Tibial nerve (tissue), 4 donors: ENCODE results near the gene RPL5.

Experiments
- EP300 ChIP-seq, 2 donors: sonication (generic); formaldehyde crosslinking; IDR thresholded peaks; one replicate each; pipeline ENCODE4 v1.6.1; 2017; ENCODE audit warnings: antibody characterized with exemption in 2 of 2, mild to moderate bottlenecking in 1 of 2
- POLR2A ChIP-seq, 2 donors: fragments of 450-650 bp; IDR thresholded peaks; one replicate each; pipeline ENCODE4 v1.6.1; 2017; ENCODE audit warnings: antibody characterized with exemption in 2 of 2, mild to moderate bottlenecking in 2 of 2, moderate library complexity in 2 of 2
- TF ChIP-seq, protein P1 (sequence below), 5 experiments: fragments of 200-600 bp in 3 of 5; fragments of 450-650 bp in 2 of 5; sonication (generic) in 3 of 5; IDR thresholded peaks; one replicate each; pipeline ENCODE4 v1.5.1; 2016 to 2019; ENCODE audit warnings: antibody characterized with exemption in 5 of 5, mild to moderate bottlenecking in 3 of 5, moderate library complexity in 2 of 5

DNA sequence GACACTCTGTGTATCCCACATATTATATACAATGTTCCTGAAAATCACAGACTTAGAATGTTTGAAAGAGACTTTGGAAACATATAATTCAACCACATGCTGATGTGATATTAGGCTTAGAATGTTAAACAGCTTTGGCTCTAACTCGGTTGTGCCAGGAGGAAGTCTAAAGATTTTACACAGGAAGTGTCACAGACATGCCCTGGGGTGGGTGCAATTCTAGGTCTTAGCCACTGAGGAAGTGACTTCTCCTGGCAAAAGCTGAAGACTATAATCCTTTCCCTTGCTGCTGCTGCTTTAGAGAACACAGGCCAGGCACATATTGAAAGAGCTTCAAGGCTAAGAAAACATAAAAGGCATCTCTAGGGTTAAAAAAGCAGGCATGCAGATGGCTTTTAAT lies 51.0 kb downstream of the RPL5 start:
- TF ChIP-seq POLR2A (IDR thresholded peaks at IDR 0.05) (no peak), EP300 (IDR thresholded peaks at IDR 0.05) (no peak)
- TF ChIP-seq, protein P1, sequence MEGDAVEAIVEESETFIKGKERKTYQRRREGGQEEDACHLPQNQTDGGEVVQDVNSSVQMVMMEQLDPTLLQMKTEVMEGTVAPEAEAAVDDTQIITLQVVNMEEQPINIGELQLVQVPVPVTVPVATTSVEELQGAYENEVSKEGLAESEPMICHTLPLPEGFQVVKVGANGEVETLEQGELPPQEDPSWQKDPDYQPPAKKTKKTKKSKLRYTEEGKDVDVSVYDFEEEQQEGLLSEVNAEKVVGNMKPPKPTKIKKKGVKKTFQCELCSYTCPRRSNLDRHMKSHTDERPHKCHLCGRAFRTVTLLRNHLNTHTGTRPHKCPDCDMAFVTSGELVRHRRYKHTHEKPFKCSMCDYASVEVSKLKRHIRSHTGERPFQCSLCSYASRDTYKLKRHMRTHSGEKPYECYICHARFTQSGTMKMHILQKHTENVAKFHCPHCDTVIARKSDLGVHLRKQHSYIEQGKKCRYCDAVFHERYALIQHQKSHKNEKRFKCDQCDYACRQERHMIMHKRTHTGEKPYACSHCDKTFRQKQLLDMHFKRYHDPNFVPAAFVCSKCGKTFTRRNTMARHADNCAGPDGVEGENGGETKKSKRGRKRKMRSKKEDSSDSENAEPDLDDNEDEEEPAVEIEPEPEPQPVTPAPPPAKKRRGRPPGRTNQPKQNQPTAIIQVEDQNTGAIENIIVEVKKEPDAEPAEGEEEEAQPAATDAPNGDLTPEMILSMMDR (IDR thresholded peaks at IDR 0.05): no peak
